Epithelial cell of prostate (primary cell): Measurements from ENCODE around the gene CEACAM16.
"Not testable (repeated sequence)": the region's sequence is repeated elsewhere in the genome, so short reads cannot be mapped to it uniquely, and the experiment has no call there.

Experiments
- DNase-seq: peaks from one replicate; pipeline ENCODE4 v3.0.0-alpha.2; 2011; ENCODE audit warnings: low read depth, low spot score
- H3K27ac ChIP-seq: fragments of 450-650 bp; 2 replicates; pipeline ENCODE4 v1.5.1; 2017; ENCODE audit warnings: mild to moderate bottlenecking

CEACAM16 gene, protein sequence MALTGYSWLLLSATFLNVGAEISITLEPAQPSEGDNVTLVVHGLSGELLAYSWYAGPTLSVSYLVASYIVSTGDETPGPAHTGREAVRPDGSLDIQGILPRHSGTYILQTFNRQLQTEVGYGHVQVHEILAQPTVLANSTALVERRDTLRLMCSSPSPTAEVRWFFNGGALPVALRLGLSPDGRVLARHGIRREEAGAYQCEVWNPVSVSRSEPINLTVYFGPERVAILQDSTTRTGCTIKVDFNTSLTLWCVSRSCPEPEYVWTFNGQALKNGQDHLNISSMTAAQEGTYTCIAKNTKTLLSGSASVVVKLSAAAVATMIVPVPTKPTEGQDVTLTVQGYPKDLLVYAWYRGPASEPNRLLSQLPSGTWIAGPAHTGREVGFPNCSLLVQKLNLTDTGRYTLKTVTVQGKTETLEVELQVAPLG

DNA sequence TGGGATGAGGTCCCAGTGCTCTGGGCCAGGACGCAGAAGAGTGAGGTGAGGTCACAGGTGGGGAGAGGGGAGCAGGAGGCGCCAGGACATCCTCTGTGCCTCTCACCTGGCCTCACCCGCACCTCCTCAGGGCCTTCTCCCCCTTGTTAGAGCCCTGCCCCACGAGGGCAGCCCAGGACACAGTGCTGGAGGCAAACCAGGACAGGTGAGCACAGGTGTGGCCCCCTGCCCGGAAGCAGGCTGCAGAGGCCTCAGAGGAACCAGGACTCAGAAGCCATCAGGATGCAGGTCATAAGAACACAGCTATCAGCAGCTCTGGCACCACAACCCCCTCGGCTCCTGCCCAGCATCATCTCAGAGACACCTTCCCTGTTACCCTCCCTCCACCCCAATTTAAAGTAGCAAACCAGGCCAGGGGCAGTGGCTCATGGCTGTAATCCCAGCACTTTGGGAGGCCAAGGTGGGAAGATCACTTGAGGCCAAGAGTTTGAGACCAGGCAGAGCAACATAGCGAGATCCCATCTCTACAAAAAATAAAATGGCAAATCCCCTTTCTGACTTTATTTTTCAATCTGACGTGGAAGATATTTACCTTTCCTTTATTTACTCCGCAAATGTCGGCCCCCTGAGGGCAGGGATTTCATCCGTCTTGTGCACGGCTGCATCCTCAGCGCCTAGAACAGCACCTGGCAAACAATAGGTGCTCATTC is at the start of gene CEACAM16:
TSS of gene CEACAM16 (plus strand) at position 660 of the 710 bp plus-strand sequence. CDS start 2,306 bp downstream, outside the sequence.
- no peak within 1 kb of the TSS for H3K27ac ChIP-seq
- no peak for DNase-seq

DNA sequence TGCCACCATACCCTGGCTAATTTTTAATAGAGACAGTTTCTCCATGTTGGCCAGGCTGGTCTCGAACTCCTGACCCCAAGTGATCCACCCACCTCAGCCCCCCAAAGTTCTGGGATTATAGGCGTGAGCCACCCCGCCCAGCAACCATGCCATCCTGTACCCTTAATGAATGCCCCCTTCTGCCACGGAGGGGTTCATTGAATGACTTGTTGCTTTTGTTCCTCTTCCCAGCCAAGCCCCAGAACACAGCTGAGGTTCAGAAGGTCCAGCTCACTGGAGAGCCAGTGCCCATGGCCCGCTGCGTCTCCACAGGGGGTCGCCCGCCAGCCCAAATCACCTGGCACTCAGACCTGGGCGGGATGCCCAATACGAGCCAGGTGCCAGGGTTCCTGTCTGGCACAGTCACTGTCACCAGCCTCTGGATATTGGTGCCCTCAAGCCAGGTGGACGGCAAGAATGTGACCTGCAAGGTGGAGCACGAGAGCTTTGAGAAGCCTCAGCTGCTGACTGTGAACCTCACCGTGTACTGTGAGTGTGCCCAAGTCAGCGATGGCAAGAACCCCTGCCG is 49.3 kb upstream of the CEACAM16 start:
- DNase-seq = no peak
- peak overlapping the region; percentile 62 for H3K27ac ChIP-seq

DNA sequence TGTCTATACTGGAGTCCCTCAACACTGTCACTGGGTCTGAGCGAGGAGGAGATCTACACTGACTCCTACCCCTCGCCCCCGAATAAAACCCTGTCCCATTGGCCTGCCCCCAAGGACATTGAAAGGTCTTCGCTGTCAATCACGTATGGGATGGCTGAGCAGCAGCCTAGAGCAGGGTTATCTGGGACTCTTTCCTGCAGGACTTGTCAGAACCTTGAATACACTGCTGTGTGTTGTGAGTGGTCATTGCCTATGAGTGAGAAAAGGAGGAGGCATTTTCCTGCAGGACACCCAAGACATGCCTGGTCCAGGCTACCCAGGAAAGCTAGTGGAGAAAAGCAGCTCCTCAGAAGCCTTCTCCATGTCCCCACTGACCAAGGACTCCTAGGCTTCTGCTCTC is 45.6 kb upstream of the CEACAM16 start:
- DNase-seq = no peak
- H3K27ac ChIP-seq = peak overlapping the region; percentile 8

DNA sequence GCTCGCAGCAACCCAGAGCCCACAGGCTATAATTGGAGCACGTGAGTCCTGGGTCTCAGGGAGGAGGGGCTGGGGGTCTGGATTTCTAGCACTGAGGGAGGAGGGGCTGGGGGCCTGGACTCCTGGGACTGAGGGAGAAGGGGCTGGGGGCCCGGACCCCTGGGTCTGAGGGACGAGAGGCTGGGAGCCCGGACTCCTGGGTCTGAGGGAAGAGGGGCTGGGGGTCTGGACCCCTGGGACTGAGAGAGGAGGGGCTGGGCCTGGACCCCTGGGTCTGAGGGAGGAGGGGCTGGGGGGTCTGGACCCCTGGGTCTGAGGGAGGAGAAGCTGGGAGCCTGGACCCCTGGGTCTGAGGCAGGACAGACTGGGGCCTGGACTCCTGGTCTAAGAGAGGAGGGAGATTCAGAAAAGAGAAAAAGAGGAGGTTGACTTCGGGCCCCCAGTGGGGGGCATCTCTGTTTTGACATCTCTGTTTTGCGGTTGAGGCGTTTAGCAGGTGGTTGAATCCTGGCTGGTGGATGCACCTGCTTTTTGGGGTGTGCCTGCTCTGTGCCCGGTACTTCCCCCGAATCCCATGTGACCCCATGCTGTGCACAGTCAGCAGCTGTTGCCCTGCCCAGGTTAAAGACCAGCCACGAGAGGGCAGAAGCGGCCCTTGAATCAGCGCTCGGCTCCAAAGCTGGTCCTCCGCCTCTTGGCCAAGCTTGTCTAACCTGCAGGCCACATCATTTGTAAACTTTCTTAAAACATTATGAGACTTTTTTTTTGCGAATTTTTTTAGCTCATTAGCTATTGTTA is 44.8 kb upstream of the CEACAM16 start:
- DNase-seq = no peak
- H3K27ac ChIP-seq = peak overlapping the region; percentile 8

DNA sequence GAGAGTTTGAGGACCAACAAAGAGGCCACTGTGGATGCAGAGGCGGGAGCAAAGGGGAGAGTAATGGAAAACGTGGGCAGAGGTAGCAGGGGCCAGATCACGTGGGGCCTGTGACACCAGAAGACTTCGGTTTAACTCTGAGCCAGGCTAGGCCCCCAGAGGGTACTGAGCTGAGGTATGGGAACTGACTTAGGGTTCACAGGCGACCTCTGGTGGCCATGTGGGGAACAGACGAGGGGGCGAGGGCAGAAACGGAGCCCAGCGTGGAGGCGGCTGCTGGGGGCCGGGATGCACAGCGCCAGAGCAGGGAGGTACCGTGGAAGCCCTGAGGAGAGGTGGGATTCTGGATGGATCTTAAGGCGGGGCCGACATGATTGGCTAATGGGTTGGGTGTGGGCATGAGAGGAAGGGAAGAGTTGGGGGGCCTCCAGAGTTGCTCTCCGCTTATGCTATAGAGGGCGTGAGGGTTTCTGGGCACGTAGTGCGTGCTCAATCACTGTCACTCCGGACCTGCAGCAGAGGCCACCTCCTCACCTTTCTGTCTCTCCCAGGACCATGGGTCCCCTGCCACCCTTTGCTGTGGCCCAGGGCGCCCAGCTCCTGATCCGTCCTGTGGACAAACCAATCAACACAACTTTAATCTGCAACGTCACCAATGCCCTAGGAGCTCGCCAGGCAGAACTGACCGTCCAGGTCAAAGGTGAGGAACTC is 41.6 kb upstream of the CEACAM16 start:
- peak overlapping the region; percentile 40 for H3K27ac ChIP-seq
- no peak for DNase-seq

DNA sequence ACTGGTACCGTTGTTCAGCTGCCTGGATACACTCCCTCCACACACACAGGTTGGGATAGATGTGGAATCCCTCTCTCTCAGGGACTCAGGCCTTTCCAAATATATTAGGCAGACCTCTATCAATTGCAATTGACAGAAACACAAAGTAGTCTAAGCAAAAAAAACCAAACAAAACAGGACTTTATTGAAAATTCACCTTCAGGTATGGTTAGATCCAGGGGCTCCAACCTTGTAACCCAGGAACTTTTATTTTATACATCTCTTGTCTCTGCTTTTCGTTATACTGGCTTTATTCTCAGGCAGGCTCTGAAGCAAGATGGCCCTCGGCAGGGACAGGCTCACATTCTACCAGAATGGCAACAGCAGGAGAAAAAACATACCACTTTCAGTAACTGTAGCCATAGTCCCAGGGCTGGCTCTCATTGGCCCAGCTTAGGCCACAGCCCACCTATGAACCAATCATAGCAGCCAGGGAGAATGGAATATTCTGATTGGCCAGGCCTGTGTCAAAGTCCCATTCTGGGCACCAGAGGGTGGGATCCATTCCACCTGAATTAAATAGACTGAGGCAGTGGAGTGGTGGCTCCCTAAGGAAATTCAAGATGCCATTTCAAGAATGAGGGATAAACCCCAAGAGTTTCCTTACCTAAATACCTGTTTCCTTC is 40.8 kb upstream of the CEACAM16 start:
- no peak for DNase-seq
- peak overlapping the region; percentile 40 for H3K27ac ChIP-seq

DNA sequence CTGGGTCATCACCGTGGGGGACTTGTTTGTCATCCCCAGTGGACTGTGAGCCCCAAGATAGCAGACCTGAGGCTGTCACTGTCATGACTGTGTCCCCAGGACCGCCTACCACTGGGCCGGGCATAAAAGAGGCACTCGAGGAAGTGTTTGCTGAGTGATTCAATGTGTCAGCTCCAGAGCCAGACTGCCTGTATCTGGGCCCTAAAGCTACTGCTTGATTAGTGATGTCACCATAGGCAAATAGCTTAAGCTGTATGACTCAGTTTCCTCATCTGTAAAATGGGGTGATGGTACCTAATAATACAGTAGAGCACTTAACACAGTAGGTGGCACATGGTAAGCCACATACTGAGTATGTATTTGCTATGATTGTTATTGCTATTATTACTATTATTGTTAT is 38.9 kb upstream of the CEACAM16 start:
- peak overlapping the region; percentile 6 for H3K27ac ChIP-seq
- DNase-seq = no peak

DNA sequence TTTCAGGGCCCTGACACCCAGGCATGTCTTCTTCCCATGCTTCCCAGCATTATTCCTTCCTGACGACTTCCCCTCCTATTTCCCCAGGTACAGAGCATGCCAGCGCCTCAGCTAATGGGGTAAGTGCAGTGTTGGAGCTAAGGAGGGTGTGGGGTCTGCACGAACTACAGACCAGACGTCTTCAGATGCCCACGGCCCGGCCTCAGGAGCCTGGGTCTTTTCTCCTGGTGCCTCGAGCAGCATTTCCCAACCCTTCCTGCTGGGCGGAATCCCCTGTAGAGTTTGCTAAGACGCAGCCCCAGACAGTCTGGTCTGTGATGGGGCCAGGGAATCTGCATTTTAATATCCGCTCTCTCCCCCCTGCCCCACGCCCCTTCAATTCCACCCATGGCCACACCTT is 37.7 kb upstream of the CEACAM16 start:
- DNase-seq = no peak

DNA sequence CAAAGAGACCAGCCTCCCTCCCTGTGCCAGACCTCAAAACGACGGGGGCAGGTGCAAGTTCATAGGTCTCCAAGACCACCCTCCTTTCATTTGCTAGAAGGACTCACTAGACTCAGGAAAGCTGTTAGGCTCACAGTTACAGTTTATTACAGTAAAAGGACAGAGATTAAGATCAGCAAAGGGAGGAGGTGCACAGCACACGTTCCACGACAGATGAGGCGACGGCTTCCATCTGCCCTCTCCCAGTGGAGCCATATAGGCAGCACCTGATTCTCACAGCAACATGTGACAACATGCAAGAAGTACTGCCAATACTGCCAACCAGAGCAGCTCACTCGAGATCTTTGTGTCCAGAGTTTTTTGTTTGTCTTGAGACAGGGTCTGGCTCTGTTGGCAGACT is 37.0 kb upstream of the CEACAM16 start:
- no peak for DNase-seq
- peak overlapping the region; percentile 6 for H3K27ac ChIP-seq

More for the DNA sequence above, 37.7 kb upstream of the CEACAM16 start:
- no peak overlapping the region for H3K27ac ChIP-seq

DNA sequence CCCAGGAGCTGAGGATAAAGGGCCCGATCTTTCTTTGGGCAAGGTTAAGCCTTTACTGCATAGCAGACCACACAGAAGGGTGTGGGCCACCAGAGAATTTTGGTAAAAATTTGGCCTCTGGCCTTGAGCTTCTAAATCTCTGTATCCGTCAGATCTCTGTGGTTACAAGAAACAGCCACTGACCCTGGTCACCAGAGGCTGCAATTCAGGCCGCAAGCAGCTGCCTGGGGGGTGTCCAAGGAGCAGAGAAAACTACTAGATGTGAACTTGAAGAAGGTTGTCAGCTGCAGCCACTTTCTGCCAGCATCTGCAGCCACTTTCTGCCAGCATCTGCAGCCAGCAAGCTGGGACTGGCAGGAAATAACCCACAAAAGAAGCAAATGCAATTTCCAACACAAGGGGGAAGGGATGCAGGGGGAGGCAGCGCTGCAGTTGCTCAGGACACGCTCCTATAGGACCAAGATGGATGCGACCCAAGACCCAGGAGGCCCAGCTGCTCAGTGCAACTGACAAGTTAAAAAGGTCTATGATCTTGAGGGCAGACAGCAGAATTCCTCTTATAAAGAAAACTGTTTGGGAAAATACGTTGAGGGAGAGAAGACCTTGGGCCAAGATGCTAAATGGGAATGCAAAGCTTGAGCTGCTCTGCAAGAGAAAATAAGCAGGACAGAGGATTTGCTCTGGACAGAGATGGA is 36.1 kb upstream of the CEACAM16 start:
- DNase-seq = no peak
- H3K27ac ChIP-seq = peak overlapping the region; percentile 6

DNA sequence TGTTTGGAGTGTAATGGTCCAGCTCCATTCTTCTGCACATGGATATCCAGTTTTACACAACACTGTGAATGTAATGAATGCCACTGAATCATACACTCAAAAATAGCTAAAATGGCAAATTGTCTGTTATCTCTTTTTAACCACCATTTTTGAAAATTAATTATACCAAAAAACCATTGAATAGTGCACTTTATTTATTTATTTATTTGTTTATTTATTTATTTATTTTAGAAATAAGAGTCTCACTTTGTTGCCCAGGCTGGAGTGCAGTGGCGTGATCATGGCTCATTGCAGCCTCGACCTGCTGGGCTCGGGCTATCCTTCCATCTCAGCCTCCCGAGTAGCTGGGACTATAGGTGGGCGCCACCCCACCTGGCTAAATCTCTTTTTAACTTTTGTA is 35.0 kb upstream of the CEACAM16 start:
- no peak for DNase-seq
- H3K27ac ChIP-seq = no peak overlapping the region

DNA sequence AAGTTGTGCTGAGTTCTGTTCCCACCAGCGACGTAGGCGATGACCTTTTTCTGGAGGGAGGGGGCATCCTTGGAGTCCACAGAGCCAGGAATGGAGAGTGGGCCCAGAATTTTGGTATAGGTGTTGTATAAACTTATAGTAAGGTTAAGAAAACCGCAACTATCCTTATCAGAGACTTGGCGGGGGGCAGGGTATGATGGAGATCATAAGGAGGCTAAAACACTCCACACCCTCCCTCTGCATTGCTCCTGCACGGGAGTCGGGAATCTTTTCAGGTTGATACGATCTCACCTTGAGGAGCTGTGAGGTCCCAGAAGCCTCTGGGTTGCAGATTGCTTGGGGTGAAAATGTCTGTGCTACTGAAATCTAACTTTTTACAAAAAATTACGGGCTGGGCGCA is 34.0 kb upstream of the CEACAM16 start:
- H3K27ac ChIP-seq = no peak overlapping the region
- DNase-seq = no peak

DNA sequence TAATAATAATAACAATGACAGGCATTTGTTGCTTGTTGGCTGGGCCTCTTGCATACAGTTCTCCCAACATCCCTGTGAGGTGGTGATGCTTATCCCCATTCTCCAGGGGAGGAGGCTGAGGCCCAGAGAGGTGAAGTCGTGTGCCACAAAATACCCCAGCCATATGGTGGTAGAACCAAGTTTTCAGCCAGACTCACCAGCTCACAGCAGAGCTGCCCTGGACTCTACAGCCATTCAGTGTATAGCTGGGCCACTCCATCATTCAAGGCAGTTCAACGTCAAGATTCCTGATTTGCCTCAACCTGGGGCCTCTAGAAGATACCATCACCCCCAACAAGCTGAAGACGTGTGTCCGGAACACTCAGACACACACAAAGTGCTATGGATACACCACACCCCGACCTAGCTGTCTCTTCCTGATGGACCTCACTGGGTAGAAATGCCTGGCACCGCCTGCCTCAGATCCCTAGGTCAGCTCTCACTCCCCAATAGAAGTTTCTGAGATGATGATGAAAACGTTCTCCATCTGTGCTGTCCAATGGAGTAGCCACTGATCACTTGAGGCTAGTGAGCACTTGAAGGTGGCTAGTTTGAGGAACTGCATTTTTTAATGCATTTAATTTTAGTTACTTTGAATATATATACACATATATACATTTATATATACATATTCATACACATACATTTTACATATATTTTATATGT is 31.9 kb upstream of the CEACAM16 start:
- no peak for DNase-seq
- no peak overlapping the region for H3K27ac ChIP-seq

DNA sequence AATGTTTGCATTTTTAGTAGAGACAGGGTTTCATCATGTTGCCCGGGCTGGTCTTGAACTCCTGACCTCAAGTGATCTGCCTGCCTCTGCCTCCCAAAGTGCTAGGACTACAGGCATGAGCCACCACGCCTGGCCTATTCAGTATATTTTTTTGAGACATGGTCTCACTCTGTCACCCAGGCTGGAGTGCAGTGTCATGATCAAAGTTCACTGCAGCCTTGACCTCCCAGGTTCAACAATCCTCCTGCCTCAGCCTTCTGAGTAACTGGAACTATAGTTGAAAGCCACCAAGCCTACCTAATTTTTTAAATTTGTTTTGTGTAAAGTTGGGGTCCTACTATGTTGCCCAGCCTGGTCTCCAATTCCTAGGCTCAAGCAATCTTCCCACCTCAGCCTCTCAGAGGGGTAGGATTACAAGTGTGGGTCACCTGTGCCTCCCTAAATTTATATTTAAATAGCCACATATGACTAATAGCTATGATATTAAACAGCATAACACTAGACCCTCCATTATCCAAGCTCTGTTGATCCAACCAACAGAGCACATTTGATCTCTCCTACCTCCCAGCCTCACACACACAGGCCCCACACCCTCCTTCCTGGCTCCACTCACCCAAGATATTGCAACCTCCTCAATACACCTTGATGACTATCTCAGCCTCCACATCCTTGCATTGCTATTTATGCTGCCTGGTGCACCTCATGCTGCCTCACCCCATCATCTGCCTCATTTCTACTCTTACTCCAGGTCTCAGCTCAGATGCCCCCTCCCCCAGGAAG is 29.8 kb upstream of the CEACAM16 start:
- peak overlapping the region; percentile 47 for H3K27ac ChIP-seq
- no peak for DNase-seq

DNA sequence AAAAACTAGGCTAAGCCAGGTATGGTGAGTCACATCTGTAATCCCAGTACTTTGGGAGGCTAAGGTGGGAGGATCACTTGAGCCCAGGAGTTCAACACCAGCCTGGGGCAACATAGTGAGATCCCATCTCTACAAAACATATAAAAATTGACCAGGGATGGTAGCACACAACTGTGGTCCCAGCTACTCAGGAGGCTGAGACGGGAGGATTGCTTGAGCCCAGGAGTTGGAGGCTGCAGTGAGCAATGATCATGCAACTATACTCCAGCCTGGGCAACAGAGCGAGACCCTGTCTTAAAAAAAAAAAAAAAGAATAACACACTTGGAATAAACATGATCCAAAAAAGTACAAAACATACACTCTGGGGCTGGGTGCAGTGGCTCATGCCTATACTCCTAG is 28.9 kb upstream of the CEACAM16 start:
- peak overlapping the region; percentile 47 for H3K27ac ChIP-seq
- not testable (repeated sequence) for DNase-seq

DNA sequence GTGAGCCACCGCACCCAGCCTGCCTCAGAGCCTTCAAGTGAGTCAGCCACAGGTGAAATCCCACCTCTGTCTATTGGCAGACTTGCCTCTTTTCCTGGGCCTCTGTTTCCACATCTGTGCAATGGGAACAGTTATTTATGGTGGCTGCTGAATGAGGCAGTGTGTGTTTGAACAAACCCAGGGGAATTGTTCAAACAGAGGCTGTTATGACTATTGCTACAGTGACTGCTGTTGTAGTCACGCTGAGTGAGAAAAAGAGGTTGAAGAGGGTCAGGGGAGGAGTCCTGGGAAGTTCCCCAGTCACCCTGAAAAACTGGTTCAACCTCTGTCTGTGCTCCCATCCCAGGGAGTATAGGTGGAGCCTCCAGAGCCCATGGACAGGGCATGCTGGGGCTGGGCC is 27.6 kb upstream of the CEACAM16 start, which contains the start of gene CEACAM19:
TSS of gene CEACAM19 (plus strand) at position 83 of the 400 bp plus-strand sequence. CDS start 450 bp downstream, outside the sequence.
- peak within 1 kb of the TSS; percentile 61 for H3K27ac ChIP-seq
- peak; percentile 83 for DNase-seq

DNA sequence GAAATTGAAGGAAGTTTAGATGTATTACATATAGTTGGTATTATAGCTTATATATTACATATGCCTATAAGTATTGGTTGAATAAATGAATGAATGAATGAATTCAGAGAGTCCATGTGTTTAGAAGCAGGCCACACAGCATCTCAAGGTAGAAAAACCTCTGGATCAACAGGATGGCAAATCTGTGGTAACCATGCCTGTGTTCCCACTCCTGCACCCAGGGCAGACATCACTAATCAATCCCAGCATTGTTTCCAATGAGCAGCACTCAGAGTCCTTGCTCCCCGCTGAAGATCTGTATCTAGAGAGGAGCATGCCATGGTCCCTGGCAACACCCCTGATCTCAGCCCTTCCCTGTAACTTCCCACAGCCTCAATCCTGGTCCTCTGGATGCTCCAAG is 26.7 kb upstream of the CEACAM16 start:
- peak overlapping the region; percentile 61 for H3K27ac ChIP-seq
- no peak for DNase-seq
